Measurements from ENCODE around the gene TMEM126A.
"Not testable (repeated sequence)": the region's sequence is repeated elsewhere in the genome, so short reads cannot be mapped to it uniquely, and the experiment has no call there.

The TMEM126A gene

GRCh38 chr11:85663080-85663752, 15.4 kb downstream of the TMEM126A start:
- Histone ChIP-seq H3K9ac (ENCODE audit: low read depth, low read length) (peak overlapping the region; percentile 96), H3K27me3 (ENCODE audit: control insufficient read depth, insufficient read depth, low read length) (no peaks in the 10 kb centered on the region), H3K36me3 (ENCODE audit: control insufficient read depth, insufficient read depth, low read length) (no peaks in the 10 kb centered on the region), H3K4me3 (ENCODE audit: low read depth, low read length) (peak overlapping the region; percentile 95), H3K4me1 (ENCODE audit: control insufficient read depth, insufficient read depth, low read length) (peaks cover 2% of the 10 kb centered on the region), H3K9me3 (ENCODE audit: control insufficient read depth, insufficient read depth, low read length) (no peaks in the 10 kb centered on the region)

- peak overlapping the region; percentile 95 for H3K4me3 ChIP-seq (ENCODE audit: low read depth, low read length)
- peak overlapping the region; percentile 96 for H3K9ac ChIP-seq (ENCODE audit: low read depth, low read length)
- peaks cover 2% of the 10 kb centered on the region for H3K4me1 ChIP-seq (ENCODE audit: control insufficient read depth, insufficient read depth, low read length)
- no peaks in the 10 kb centered on the region for H3K27me3 ChIP-seq (ENCODE audit: control insufficient read depth, insufficient read depth, low read length)
- H3K9me3 ChIP-seq (ENCODE audit: control insufficient read depth, insufficient read depth, low read length), result no peaks in the 10 kb centered on the region
- no peaks in the 10 kb centered on the region for H3K36me3 ChIP-seq (ENCODE audit: control insufficient read depth, insufficient read depth, low read length)
Observed at GRCh38 chr11:85663753-85664614, 16.2 kb downstream of the TMEM126A start.

- peak within 1 kb of the TSS; percentile 95 for H3K4me3 ChIP-seq (ENCODE audit: low read depth, low read length)
- H3K4me1 ChIP-seq (ENCODE audit: control insufficient read depth, insufficient read depth, low read length), result peaks cover 2% of the 10 kb centered on the region
- H3K36me3 ChIP-seq (ENCODE audit: control insufficient read depth, insufficient read depth, low read length), result no peaks in the 10 kb centered on the region
- no peaks in the 10 kb centered on the region for H3K27me3 ChIP-seq (ENCODE audit: control insufficient read depth, insufficient read depth, low read length)
- no peaks in the 10 kb centered on the region for H3K9me3 ChIP-seq (ENCODE audit: control insufficient read depth, insufficient read depth, low read length)
- peak within 1 kb of the TSS; percentile 96 for H3K9ac ChIP-seq (ENCODE audit: low read depth, low read length)
Observed at GRCh38 chr11:85664615-85665481, 17.1 kb downstream of the TMEM126A start, which contains the start of gene CREBZF. CREBZF (minus strand) TSS chr11:85665129; CDS start chr11:85664875, 254 bp downstream.

GRCh38 chr11:85665733-85666132, 18.0 kb downstream of the TMEM126A start:
- H3K27me3 ChIP-seq (ENCODE audit: control insufficient read depth, insufficient read depth, low read length), result no peaks in the 10 kb centered on the region
- no peaks in the 10 kb centered on the region for H3K36me3 ChIP-seq (ENCODE audit: control insufficient read depth, insufficient read depth, low read length)
- no peak overlapping the region for H3K4me3 ChIP-seq (ENCODE audit: low read depth, low read length)
- H3K4me1 ChIP-seq (ENCODE audit: control insufficient read depth, insufficient read depth, low read length), result peaks cover 2% of the 10 kb centered on the region
- H3K9ac ChIP-seq (ENCODE audit: low read depth, low read length), result no peak overlapping the region
- no peaks in the 10 kb centered on the region for H3K9me3 ChIP-seq (ENCODE audit: control insufficient read depth, insufficient read depth, low read length)

- H3K4me1 ChIP-seq (ENCODE audit: control insufficient read depth, insufficient read depth, low read length), result peaks cover 2% of the 10 kb centered on the region
- no peaks in the 10 kb centered on the region for H3K36me3 ChIP-seq (ENCODE audit: control insufficient read depth, insufficient read depth, low read length)
- no peaks in the 10 kb centered on the region for H3K27me3 ChIP-seq (ENCODE audit: control insufficient read depth, insufficient read depth, low read length)
- H3K9me3 ChIP-seq (ENCODE audit: control insufficient read depth, insufficient read depth, low read length), result peaks cover 6% of the 10 kb centered on the region
- H3K4me3 ChIP-seq (ENCODE audit: low read depth, low read length), result no peak overlapping the region
- H3K9ac ChIP-seq (ENCODE audit: low read depth, low read length), result no peak overlapping the region
Observed at GRCh38 chr11:85666687-85667086, 18.9 kb downstream of the TMEM126A start.

GRCh38 chr11:85668157-85668556, 20.4 kb downstream of the TMEM126A start:
- H3K9ac ChIP-seq (ENCODE audit: low read depth, low read length), result no peak overlapping the region
- peaks cover 2% of the 10 kb centered on the region for H3K4me1 ChIP-seq (ENCODE audit: control insufficient read depth, insufficient read depth, low read length)
- H3K9me3 ChIP-seq (ENCODE audit: control insufficient read depth, insufficient read depth, low read length), result peaks cover 7% of the 10 kb centered on the region
- H3K27me3 ChIP-seq (ENCODE audit: control insufficient read depth, insufficient read depth, low read length), result peaks cover 2% of the 10 kb centered on the region
- no peak overlapping the region for H3K4me3 ChIP-seq (ENCODE audit: low read depth, low read length)
- no peaks in the 10 kb centered on the region for H3K36me3 ChIP-seq (ENCODE audit: control insufficient read depth, insufficient read depth, low read length)

GRCh38 chr11:85670949-85671663, 23.3 kb downstream of the TMEM126A start:
- H3K4me1 ChIP-seq (ENCODE audit: control insufficient read depth, insufficient read depth, low read length); H3K36me3 ChIP-seq (ENCODE audit: control insufficient read depth, insufficient read depth, low read length); H3K4me3 ChIP-seq (ENCODE audit: low read depth, low read length); H3K9ac ChIP-seq (ENCODE audit: low read depth, low read length); H3K9me3 ChIP-seq (ENCODE audit: control insufficient read depth, insufficient read depth, low read length); H3K27me3 ChIP-seq (ENCODE audit: control insufficient read depth, insufficient read depth, low read length): not testable (repeated sequence)

- Histone ChIP-seq H3K4me3 (ENCODE audit: low read depth, low read length) (no peak overlapping the region), H3K36me3 (ENCODE audit: control insufficient read depth, insufficient read depth, low read length) (no peaks in the 10 kb centered on the region), H3K9me3 (ENCODE audit: control insufficient read depth, insufficient read depth, low read length) (peaks cover 7% of the 10 kb centered on the region), H3K4me1 (ENCODE audit: control insufficient read depth, insufficient read depth, low read length) (no peaks in the 10 kb centered on the region), H3K9ac (ENCODE audit: low read depth, low read length) (no peak overlapping the region), H3K27me3 (ENCODE audit: control insufficient read depth, insufficient read depth, low read length) (peaks cover 6% of the 10 kb centered on the region)
Observed at GRCh38 chr11:85672105-85672902, 24.5 kb downstream of the TMEM126A start.

GRCh38 chr11:85673393-85673792, 25.6 kb downstream of the TMEM126A start:
- no peaks in the 10 kb centered on the region for H3K4me1 ChIP-seq (ENCODE audit: control insufficient read depth, insufficient read depth, low read length)
- peaks cover 7% of the 10 kb centered on the region for H3K9me3 ChIP-seq (ENCODE audit: control insufficient read depth, insufficient read depth, low read length)
- H3K27me3 ChIP-seq (ENCODE audit: control insufficient read depth, insufficient read depth, low read length), result peaks cover 6% of the 10 kb centered on the region
- no peak overlapping the region for H3K4me3 ChIP-seq (ENCODE audit: low read depth, low read length)
- no peak overlapping the region for H3K9ac ChIP-seq (ENCODE audit: low read depth, low read length)
- H3K36me3 ChIP-seq (ENCODE audit: control insufficient read depth, insufficient read depth, low read length), result no peaks in the 10 kb centered on the region

GRCh38 chr11:85679576-85679975, 31.8 kb downstream of the TMEM126A start:
- H3K4me3 ChIP-seq (ENCODE audit: low read depth, low read length), result no peak overlapping the region
- peaks cover 3% of the 10 kb centered on the region for H3K4me1 ChIP-seq (ENCODE audit: control insufficient read depth, insufficient read depth, low read length)
- H3K36me3 ChIP-seq (ENCODE audit: control insufficient read depth, insufficient read depth, low read length), result no peaks in the 10 kb centered on the region
- H3K9me3 ChIP-seq (ENCODE audit: control insufficient read depth, insufficient read depth, low read length), result no peaks in the 10 kb centered on the region
- H3K27me3 ChIP-seq (ENCODE audit: control insufficient read depth, insufficient read depth, low read length), result peaks cover 4% of the 10 kb centered on the region
- H3K9ac ChIP-seq (ENCODE audit: low read depth, low read length), result no peak overlapping the region
